ENCODE data around the gene HTR2A.

GRCh38 chr13:46846726-46847125, 50.1 kb downstream of the HTR2A start:
- TF ChIP-seq CTCF (IDR thresholded peaks at IDR 0.05; ENCODE audit: extremely low read depth in 1 of 2, insufficient read depth in 1 of 2, low read depth in 1 of 2, low read length in 2 of 2) (no peak), MAX (IDR thresholded peaks at IDR 0.05; ENCODE audit: insufficient read depth, insufficient read length) (no peak), JUN (IDR thresholded peaks at IDR 0.05; ENCODE audit: borderline replicate concordance, insufficient read depth, insufficient read length, low read depth) (no peak), POLR2AphosphoS5 (IDR thresholded peaks at IDR 0.05; ENCODE audit: insufficient read depth, low read depth, low read length) (no peak), POLR2A (IDR thresholded peaks at IDR 0.05; ENCODE audit: low read depth, low read length) (no peak)
